DOHH2 (cell line): ENCODE results near the gene ANO10.

ENCODE experiments used
- H3F3A ChIP-seq: fragments of 200-600 bp; sonication (generic), shearing (Covaris generic); 2 replicates; pipeline ENCODE4 v1.6.0; 2016; ENCODE audit warnings: antibody characterized with exemption, mild to moderate bottlenecking; ENCODE audit not compliant: control insufficient read depth, insufficient read depth
- H3K27ac ChIP-seq: fragments of 200-600 bp; sonication (generic); 2 replicates; pipeline ENCODE4 v1.5.1; 2014; ENCODE audit warnings: low read depth, mild to moderate bottlenecking, low read length, moderate library complexity
- H3K27me3 ChIP-seq: fragments of 200-600 bp; sonication (generic); 2 replicates; pipeline ENCODE4 v1.6.1; 2014; ENCODE audit warnings: mild to moderate bottlenecking, low read length, mixed read lengths; ENCODE audit not compliant: control insufficient read depth
- H3K36me3 ChIP-seq: fragments of 200-600 bp; sonication (generic); 2 replicates; pipeline ENCODE4 v1.6.1; 2014; ENCODE audit warnings: mild to moderate bottlenecking, low read length, moderate library complexity, mixed read lengths; ENCODE audit not compliant: control insufficient read depth
- H3K4me1 ChIP-seq: fragments of 200-600 bp; sonication (generic); 2 replicates; pipeline ENCODE4 v1.6.1; 2014; ENCODE audit warnings: mild to moderate bottlenecking, low read length, mixed read lengths; ENCODE audit not compliant: control insufficient read depth
- H3K4me2 ChIP-seq: fragments of 200-600 bp; sonication (generic); 2 replicates; pipeline ENCODE4 v1.6.0; 2014; ENCODE audit warnings: mild to moderate bottlenecking, low read length, moderate library complexity
- H3K4me3 ChIP-seq: fragments of 200-600 bp; sonication (generic); 2 replicates; pipeline ENCODE4 v1.5.1; 2014; ENCODE audit warnings: mild to moderate bottlenecking, low read length, mixed read lengths
- H3K79me2 ChIP-seq: fragments of 200-600 bp; sonication (generic); 2 replicates; pipeline ENCODE4 v1.6.1; 2014; ENCODE audit warnings: mild to moderate bottlenecking, low read length, mixed read lengths; ENCODE audit not compliant: control insufficient read depth
- H3K9me2 ChIP-seq: fragments of 200-600 bp; sonication (generic); replicated peaks from 2 replicates; pipeline ENCODE4 v1.6.1; 2014; ENCODE audit warnings: mild to moderate bottlenecking, low read length, mixed read lengths; ENCODE audit not compliant: control insufficient read depth
- H3K9me3 ChIP-seq: fragments of 200-600 bp; sonication (generic); 2 replicates; pipeline ENCODE4 v1.6.1; 2014; ENCODE audit warnings: antibody characterized with exemption, low read length, mixed read lengths; ENCODE audit not compliant: control insufficient read depth, insufficient read depth
- H4K20me1 ChIP-seq: fragments of 200-600 bp; sonication (generic); 2 replicates; pipeline ENCODE4 v1.6.0; 2014; ENCODE audit warnings: low read depth, mild to moderate bottlenecking, antibody characterized with exemption, low read length, moderate library complexity; ENCODE audit not compliant: control insufficient read depth, insufficient read depth
- EZH2phosphoT487 ChIP-seq: fragments of 200-600 bp; sonication (generic); IDR thresholded peaks from 2 replicates; pipeline ENCODE4 v1.6.1; 2017; ENCODE audit warnings: borderline replicate concordance, mild to moderate bottlenecking, antibody characterized with exemption, low read length, moderate library complexity, mixed read lengths
- TF ChIP-seq, protein P1 (sequence below): fragments of 200-600 bp; sonication (generic); IDR thresholded peaks from one replicate; pipeline ENCODE4 v1.5.1; 2014; ENCODE audit warnings: antibody characterized with exemption, mild to moderate bottlenecking, low read depth, low read length; ENCODE audit not compliant: poor library complexity, severe bottlenecking

The ANO10 gene

DNA sequence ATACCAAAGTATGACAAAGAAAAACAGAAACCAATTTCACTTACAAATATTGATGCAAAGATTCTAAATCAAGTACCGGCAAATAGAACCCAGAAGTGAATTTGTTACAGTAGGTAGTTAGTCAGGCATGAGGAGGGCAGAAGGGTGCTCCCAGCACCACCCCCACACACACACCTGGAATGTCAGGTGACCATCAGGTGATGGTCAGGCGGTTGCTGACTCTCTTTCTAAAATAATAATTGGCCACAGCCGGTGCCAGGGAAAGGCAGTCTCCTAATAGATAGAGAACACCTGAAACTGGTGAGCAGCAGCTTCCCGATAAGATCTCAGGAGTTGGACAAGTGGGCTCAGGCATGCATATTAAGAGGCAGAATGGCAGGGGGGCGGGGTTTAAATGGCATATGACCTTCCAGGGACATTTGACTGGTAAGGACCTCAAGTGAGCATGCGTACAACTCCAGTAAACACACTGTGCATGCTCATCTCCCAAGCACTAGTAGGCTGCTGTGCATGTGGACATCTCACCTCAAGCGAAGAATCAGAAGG is 131.1 kb downstream of the ANO10 start:
- no peaks in the 10 kb centered on the region for H3K9me2 ChIP-seq
- H3K4me1 ChIP-seq: no peaks in the 10 kb centered on the region
- H3K9me3 ChIP-seq: no peaks in the 10 kb centered on the region
- no peak for TF ChIP-seq EZH2phosphoT487
- TF ChIP-seq, protein P1, sequence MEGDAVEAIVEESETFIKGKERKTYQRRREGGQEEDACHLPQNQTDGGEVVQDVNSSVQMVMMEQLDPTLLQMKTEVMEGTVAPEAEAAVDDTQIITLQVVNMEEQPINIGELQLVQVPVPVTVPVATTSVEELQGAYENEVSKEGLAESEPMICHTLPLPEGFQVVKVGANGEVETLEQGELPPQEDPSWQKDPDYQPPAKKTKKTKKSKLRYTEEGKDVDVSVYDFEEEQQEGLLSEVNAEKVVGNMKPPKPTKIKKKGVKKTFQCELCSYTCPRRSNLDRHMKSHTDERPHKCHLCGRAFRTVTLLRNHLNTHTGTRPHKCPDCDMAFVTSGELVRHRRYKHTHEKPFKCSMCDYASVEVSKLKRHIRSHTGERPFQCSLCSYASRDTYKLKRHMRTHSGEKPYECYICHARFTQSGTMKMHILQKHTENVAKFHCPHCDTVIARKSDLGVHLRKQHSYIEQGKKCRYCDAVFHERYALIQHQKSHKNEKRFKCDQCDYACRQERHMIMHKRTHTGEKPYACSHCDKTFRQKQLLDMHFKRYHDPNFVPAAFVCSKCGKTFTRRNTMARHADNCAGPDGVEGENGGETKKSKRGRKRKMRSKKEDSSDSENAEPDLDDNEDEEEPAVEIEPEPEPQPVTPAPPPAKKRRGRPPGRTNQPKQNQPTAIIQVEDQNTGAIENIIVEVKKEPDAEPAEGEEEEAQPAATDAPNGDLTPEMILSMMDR: no peak
- no peaks in the 10 kb centered on the region for H4K20me1 ChIP-seq
- H3K4me2 ChIP-seq: no peak overlapping the region
- no peaks in the 10 kb centered on the region for H3F3A ChIP-seq
- H3K36me3 ChIP-seq: no peaks in the 10 kb centered on the region
- no peaks in the 10 kb centered on the region for H3K27me3 ChIP-seq
- H3K79me2 ChIP-seq: no peaks in the 10 kb centered on the region
- H3K27ac ChIP-seq: no peak overlapping the region
- H3K4me3 ChIP-seq: no peak overlapping the region

DNA sequence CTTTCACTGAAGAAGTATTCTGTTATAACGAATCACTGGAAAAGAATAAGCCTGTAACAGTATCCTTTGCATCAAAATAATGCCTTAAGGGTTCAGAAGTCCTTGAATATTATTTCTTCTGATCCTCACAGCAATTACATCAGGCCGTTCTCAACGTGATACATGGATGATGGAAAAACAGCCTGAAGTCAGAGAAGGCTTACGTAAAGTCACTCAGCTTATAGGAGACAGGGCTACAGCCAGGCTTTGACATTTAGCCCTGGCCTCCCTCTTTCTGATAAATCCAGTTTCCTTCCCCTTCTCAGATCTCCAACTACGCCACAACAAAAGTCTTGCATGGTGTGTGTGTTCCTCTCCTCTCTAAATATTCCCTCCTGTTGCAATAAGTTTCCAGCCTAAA is 131.9 kb downstream of the ANO10 start:
- no peaks in the 10 kb centered on the region for H3K79me2 ChIP-seq
- H4K20me1 ChIP-seq: no peaks in the 10 kb centered on the region
- H3K27me3 ChIP-seq: no peaks in the 10 kb centered on the region
- no peak for TF ChIP-seq EZH2phosphoT487
- TF ChIP-seq, protein P1: no peak
- H3K9me2 ChIP-seq: no peaks in the 10 kb centered on the region
- no peak overlapping the region for H3K4me2 ChIP-seq
- no peaks in the 10 kb centered on the region for H3K4me1 ChIP-seq
- no peaks in the 10 kb centered on the region for H3K36me3 ChIP-seq
- no peak overlapping the region for H3K4me3 ChIP-seq
- H3K9me3 ChIP-seq: no peaks in the 10 kb centered on the region
- H3F3A ChIP-seq: no peaks in the 10 kb centered on the region
- no peak overlapping the region for H3K27ac ChIP-seq

DNA sequence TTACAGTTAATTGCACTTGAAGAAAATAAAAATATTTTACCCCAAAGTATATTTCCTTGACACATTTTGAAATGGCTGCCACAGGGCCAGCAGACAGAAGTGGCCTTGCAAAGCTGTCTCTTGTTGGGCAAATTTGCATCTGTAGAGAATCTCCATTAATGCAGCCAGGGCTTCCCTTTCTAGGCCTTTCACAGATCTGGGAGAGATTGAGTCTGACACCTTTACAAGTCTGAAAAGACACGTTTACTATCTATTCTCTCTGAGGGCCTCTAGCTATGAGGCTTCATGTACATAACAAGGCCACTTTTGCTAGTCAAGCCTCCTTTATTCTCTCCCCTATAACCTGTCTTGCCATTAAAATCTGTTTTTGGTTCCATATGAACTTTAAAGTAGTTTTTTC is 135.9 kb downstream of the ANO10 start:
- no peak overlapping the region for H3K4me3 ChIP-seq
- H3K9me2 ChIP-seq: no peaks in the 10 kb centered on the region
- no peaks in the 10 kb centered on the region for H3K79me2 ChIP-seq
- H4K20me1 ChIP-seq: no peaks in the 10 kb centered on the region
- no peaks in the 10 kb centered on the region for H3F3A ChIP-seq
- no peaks in the 10 kb centered on the region for H3K27me3 ChIP-seq
- no peak overlapping the region for H3K27ac ChIP-seq
- H3K9me3 ChIP-seq: no peaks in the 10 kb centered on the region
- H3K4me1 ChIP-seq: no peaks in the 10 kb centered on the region
- no peak overlapping the region for H3K4me2 ChIP-seq
- TF ChIP-seq EZH2phosphoT487: no peak
- TF ChIP-seq, protein P1: no peak
- H3K36me3 ChIP-seq: no peaks in the 10 kb centered on the region
